HG03439 (cell line): ENCODE measurements around the gene ABI2.
"Not testable (repeated sequence)": the region's sequence is repeated elsewhere in the genome, so short reads cannot be mapped to it uniquely, and the experiment has no call there.

Experiments used
- ATAC-seq: cut with Tn5 transposase; IDR thresholded peaks from one replicate; pipeline ENCODE4 v1.9.1; 2021; ENCODE audit warnings: mild to moderate bottlenecking, moderate library complexity; ENCODE audit not compliant: unreplicated experiment

ABI2 gene

GRCh38 chr2:203354966-203355365 lies 26.8 kb downstream of the ABI2 start:
- no peak for ATAC-seq

- ATAC-seq = no peak
These were observed 31.3 kb downstream of the ABI2 start for GRCh38 chr2:203359450-203359849.

GRCh38 chr2:203360833-203361430 lies 32.7 kb downstream of the ABI2 start:
- ATAC-seq = no peak

- no peak for ATAC-seq
These were observed 33.3 kb downstream of the ABI2 start for GRCh38 chr2:203361495-203361894.

- no peak for ATAC-seq
These were observed 33.7 kb downstream of the ABI2 start for GRCh38 chr2:203361922-203362321.

- ATAC-seq = no peak
These were observed 38.7 kb downstream of the ABI2 start for GRCh38 chr2:203366639-203367466.

GRCh38 chr2:203372706-203373105 lies 44.5 kb downstream of the ABI2 start:
- not testable (repeated sequence) for ATAC-seq

GRCh38 chr2:203376173-203376572 lies 48.0 kb downstream of the ABI2 start:
- ATAC-seq = no peak

- ATAC-seq = no peak
These were observed 51.0 kb downstream of the ABI2 start for GRCh38 chr2:203379156-203379555.

- ATAC-seq = no peak
These were observed 54.8 kb downstream of the ABI2 start for GRCh38 chr2:203383038-203383437.

GRCh38 chr2:203388153-203388552 lies 60.0 kb downstream of the ABI2 start:
- not testable (repeated sequence) for ATAC-seq

GRCh38 chr2:203394519-203395227 lies 66.5 kb downstream of the ABI2 start:
- ATAC-seq = no peak

- no peak for ATAC-seq
These were observed 67.7 kb downstream of the ABI2 start for GRCh38 chr2:203395858-203396257.

GRCh38 chr2:203396667-203397066 lies 68.5 kb downstream of the ABI2 start:
- ATAC-seq = no peak

GRCh38 chr2:203399031-203399430 lies 70.8 kb downstream of the ABI2 start:
- ATAC-seq = no peak

- ATAC-seq = no peak
These were observed 72.8 kb downstream of the ABI2 start for GRCh38 chr2:203400805-203401585.

- no peak for ATAC-seq
These were observed 76.8 kb downstream of the ABI2 start for GRCh38 chr2:203404996-203405395.

- ATAC-seq = no peak
These were observed 79.3 kb downstream of the ABI2 start for GRCh38 chr2:203407496-203407895.

GRCh38 chr2:203412546-203413331 lies 84.5 kb downstream of the ABI2 start:
- no peak for ATAC-seq

GRCh38 chr2:203413796-203414195 lies 85.6 kb downstream of the ABI2 start:
- ATAC-seq = no peak
